HUES48 (cell line): ENCODE data around the gene NR1H3.
"Not testable (repeated sequence)": the region's sequence is repeated elsewhere in the genome, so short reads cannot be mapped to it uniquely, and the experiment has no call there.

ENCODE experiments used
- H3K27ac ChIP-seq: one replicate; pipeline ENCODE4 v1.7.0; 2013; ENCODE audit warnings: low read depth, low read length, inconsistent platforms
- H3K27me3 ChIP-seq: 2 replicates; pipeline ENCODE4 v1.6.1; 2013; ENCODE audit warnings: mild to moderate bottlenecking, low read length; ENCODE audit not compliant: control insufficient read depth, insufficient read depth
- H3K36me3 ChIP-seq: 2 replicates; pipeline ENCODE4 v1.6.1; 2013; ENCODE audit warnings: low read length; ENCODE audit not compliant: control insufficient read depth, insufficient read depth
- H3K4me1 ChIP-seq: 2 replicates; pipeline ENCODE4 v1.6.1; 2013; ENCODE audit warnings: mild to moderate bottlenecking, low read length; ENCODE audit not compliant: control insufficient read depth, insufficient read depth
- H3K4me3 ChIP-seq: 2 replicates; pipeline ENCODE4 v1.5.1; 2013; ENCODE audit warnings: mild to moderate bottlenecking, low read depth, low read length
- H3K9ac ChIP-seq: 2 replicates; pipeline ENCODE4 v1.6.1; 2013; ENCODE audit warnings: mild to moderate bottlenecking, low read depth, low read length, moderate library complexity
- H3K9me3 ChIP-seq: 2 replicates; pipeline ENCODE4 v1.6.1; 2013; ENCODE audit warnings: low read length; ENCODE audit not compliant: control insufficient read depth, insufficient read depth

Gene NR1H3

GRCh38 chr11:47316501-47316900 lies 58.7 kb downstream of the NR1H3 start:
- H3K27me3 ChIP-seq, H3K9me3 ChIP-seq, H3K9ac ChIP-seq, H3K4me1 ChIP-seq, H3K4me3 ChIP-seq, H3K27ac ChIP-seq: not testable (repeated sequence)
- H3K36me3 ChIP-seq: peaks cover 54% of the 10 kb centered on the region

GRCh38 chr11:47317064-47317828 lies 59.5 kb downstream of the NR1H3 start:
- peaks cover 53% of the 10 kb centered on the region for H3K36me3 ChIP-seq
- H3K9ac ChIP-seq: no peak overlapping the region
- no peak overlapping the region for H3K27ac ChIP-seq
- no peaks in the 10 kb centered on the region for H3K9me3 ChIP-seq
- H3K4me3 ChIP-seq: no peak overlapping the region
- H3K27me3 ChIP-seq: no peaks in the 10 kb centered on the region
- no peaks in the 10 kb centered on the region for H3K4me1 ChIP-seq

- peaks cover 46% of the 10 kb centered on the region for H3K36me3 ChIP-seq
- no peak overlapping the region for H3K27ac ChIP-seq
- H3K4me3 ChIP-seq: no peak overlapping the region
- no peaks in the 10 kb centered on the region for H3K4me1 ChIP-seq
- H3K27me3 ChIP-seq: no peaks in the 10 kb centered on the region
- H3K9me3 ChIP-seq: no peaks in the 10 kb centered on the region
- no peak overlapping the region for H3K9ac ChIP-seq
Observed at GRCh38 chr11:47318166-47318565, 60.4 kb downstream of the NR1H3 start.
